HG03139 (cell line): ENCODE data around the gene PKNOX2.

ENCODE experiments used
- ATAC-seq: cut with Tn5 transposase; IDR thresholded peaks from one replicate; pipeline ENCODE4 v1.9.1; 2021; ENCODE audit not compliant: unreplicated experiment

The PKNOX2 gene

GRCh38 chr11:125305345-125305744, 140.8 kb downstream of the PKNOX2 start:
- no peak for ATAC-seq

- no peak for ATAC-seq
Measured at GRCh38 chr11:125306476-125306875, 141.9 kb downstream of the PKNOX2 start.

GRCh38 chr11:125308246-125308645, 143.7 kb downstream of the PKNOX2 start:
- no peak for ATAC-seq

GRCh38 chr11:125312391-125312790, 147.8 kb downstream of the PKNOX2 start:
- no peak for ATAC-seq

- no peak for ATAC-seq
Measured at GRCh38 chr11:125312812-125313211, 148.3 kb downstream of the PKNOX2 start.

GRCh38 chr11:125313271-125314219, 149.0 kb downstream of the PKNOX2 start:
- ATAC-seq, result no peak

GRCh38 chr11:125314276-125315078, 149.9 kb downstream of the PKNOX2 start:
- no peak for ATAC-seq

GRCh38 chr11:125315079-125315740, 150.7 kb downstream of the PKNOX2 start:
- ATAC-seq, result no peak

- ATAC-seq, result no peak
Measured at GRCh38 chr11:125317416-125317815, 152.9 kb downstream of the PKNOX2 start.

GRCh38 chr11:125319649-125320048, 155.1 kb downstream of the PKNOX2 start:
- ATAC-seq, result no peak

GRCh38 chr11:125320347-125321076, 156.0 kb downstream of the PKNOX2 start:
- ATAC-seq, result no peak

GRCh38 chr11:125322289-125322688, 157.7 kb downstream of the PKNOX2 start:
- no peak for ATAC-seq

- ATAC-seq, result no peak
Measured at GRCh38 chr11:125325196-125325595, 160.6 kb downstream of the PKNOX2 start.

GRCh38 chr11:125326126-125326525, 161.6 kb downstream of the PKNOX2 start:
- no peak for ATAC-seq

GRCh38 chr11:125327518-125328224, 163.1 kb downstream of the PKNOX2 start:
- no peak for ATAC-seq

- no peak for ATAC-seq
Measured at GRCh38 chr11:125328225-125328580, 163.7 kb downstream of the PKNOX2 start.

GRCh38 chr11:125329786-125330185, 165.2 kb downstream of the PKNOX2 start:
- no peak for ATAC-seq

- no peak for ATAC-seq
Measured at GRCh38 chr11:125330462-125331325, 166.1 kb downstream of the PKNOX2 start.

- ATAC-seq, result no peak
Measured at GRCh38 chr11:125331357-125332035, 166.9 kb downstream of the PKNOX2 start.
